HG02678 (cell line): ENCODE data around the gene HSPA4.

ENCODE experiments used
- ATAC-seq: cut with Tn5 transposase; IDR thresholded peaks from one replicate; pipeline ENCODE4 v1.9.1; 2021; ENCODE audit warnings: mild to moderate bottlenecking, moderate library complexity; ENCODE audit not compliant: unreplicated experiment

Gene HSPA4

GRCh38 chr5:133154274-133155075 is 102.7 kb downstream of the HSPA4 start:
- no peak for ATAC-seq

- no peak for ATAC-seq
These were observed 103.6 kb downstream of the HSPA4 start for GRCh38 chr5:133155326-133155969.
